ENCODE results near the gene MMRN2.

The MMRN2 gene

DNA sequence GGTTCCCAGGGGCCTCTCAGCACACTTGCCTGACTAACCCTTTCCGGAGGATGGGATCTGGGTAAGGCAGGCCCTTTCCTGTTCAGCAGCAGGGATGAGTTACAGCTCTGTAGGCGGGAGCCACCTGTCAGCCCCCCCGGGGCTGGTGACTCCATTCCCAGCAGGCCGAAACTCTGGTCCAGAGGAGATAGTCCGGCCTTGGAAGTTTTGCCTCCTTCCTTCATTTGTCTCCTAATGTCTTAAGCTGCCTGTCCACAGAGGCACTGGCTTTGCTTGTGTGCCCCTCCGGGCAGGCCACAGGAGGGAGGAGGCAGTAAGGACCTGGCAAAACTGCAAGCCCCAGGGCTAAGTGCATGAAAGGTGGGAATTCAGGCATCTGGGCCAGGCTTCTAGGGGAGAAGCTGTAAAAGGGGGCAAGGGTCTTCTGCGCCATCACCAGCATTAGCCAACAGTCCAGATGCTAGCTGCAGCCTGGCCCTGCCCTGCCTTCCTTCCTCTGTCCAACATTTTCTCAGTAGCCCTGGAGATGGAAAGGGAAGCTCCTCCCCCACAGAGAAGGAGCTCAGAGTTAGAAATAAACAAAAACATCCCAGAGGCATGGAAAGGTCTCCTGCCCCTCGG is 12.1 kb upstream of the MMRN2 start:
- DNase-seq (ENCODE audit: low read depth), result no peak

DNA sequence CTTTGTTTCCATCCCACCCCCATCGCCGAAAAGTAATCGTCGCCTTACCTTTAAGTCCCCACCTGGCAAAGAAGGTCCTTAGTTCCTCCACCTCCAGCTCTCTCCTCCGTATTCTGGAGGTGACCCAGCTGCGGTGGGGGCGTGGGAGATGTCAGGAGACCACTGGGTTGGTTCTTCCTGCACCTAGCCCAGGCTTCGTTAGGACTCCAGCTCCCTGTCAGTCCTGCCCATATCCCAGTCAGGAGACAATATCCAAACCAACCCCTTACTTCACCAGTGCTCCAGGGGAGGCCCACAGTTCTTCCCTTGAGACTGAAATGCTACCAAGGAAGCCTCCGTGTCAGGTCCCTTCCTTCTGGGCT is 11.6 kb upstream of the MMRN2 start:
- no peak for DNase-seq (ENCODE audit: low read depth)

DNA sequence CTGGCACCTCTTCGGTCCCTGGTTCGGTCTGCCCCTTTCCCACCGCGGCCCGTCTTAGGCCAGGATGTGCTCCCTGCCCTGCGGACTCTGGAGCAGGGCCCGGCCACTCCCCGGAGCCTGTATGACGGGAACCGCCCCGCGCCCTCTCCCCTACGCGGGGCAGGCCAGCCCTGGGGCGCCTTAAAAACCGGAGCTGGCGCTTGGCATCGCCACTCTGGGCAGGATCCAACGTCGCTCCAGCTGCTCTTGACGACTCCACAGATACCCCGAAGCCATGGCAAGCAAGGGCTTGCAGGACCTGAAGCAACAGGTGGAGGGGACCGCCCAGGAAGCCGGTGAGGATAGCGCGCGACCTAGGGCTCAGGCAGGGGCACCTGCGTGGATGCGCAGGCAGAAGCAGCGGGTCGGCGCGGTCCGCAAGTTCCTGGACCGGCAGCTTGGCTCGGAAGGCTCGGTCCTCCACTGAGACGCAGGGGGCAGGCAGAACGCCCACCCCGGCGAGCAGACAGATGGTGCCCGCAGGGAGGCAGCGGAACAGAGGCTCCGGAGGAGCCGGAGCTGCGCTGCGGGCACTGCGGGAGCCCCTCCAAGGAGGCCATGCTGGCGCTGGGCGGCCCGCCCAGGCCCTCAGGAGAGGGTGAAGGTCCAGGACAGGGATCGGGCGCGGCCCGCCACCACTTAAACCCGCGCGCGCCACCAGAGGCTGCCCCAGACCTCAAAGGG is 11.0 kb upstream of the MMRN2 start, which contains the start of gene ADIRF:
Gene ADIRF, plus strand, starts transcription at position 212 of the 723 bp plus-strand sequence. Its CDS starts 63 bp downstream, at position 275.
- no peak for DNase-seq (ENCODE audit: low read depth)

DNA sequence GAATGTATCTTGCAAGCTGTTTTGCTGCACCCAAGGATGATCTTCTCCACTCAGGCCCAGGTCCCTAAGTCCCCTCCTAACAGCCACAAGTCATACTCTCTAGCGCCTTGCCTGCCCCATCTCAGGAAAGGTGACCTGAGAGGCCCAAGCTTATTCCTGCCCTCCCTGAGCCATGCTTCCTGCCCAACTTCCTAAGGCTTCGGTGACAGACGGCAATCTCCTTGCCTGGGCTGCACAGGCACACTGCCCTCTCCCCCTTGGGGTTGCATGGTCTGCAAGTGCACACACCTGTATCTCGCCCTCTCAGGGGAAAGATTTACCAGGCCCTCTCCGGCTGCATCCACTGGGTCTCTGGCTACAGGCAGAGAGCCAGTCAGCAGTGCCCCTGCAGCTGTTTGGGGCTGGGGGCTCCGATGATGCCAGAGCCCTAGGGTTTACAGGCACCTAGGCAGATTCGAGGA is 10.1 kb upstream of the MMRN2 start:
- no peak for DNase-seq (ENCODE audit: low read depth)

DNA sequence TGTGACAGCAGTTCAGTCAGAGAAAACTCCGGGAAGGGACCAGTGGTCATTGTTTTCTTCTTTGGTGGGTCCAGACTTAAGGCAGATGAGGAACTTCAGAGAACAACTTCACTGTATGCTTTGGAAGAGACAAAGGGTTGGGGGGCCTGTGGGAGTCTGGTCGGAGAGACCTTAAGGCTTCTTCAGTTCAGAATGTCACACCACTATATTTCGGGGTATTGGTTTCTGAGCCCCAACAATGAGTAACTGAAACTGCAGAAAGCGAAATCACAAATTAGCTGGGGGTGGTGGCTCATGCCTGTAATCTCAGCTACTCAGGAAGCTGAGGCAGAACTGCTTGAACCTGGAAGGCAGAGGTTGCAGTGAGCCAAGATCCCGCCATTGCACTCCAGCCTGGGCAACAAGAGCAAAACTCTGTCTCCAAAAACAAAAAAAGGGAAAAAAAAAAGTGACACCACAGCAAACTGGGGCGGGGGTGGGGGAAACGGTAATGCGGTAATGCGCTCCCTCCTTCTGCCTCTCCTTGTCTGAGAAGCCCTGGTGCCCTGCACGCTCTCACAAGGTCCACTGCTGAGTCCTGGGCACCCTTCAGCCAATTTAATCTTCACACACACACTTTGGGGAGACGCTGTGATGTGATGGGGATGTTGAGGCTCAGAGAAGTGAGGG is 8.7 kb upstream of the MMRN2 start:
- no peak for DNase-seq (ENCODE audit: low read depth)

DNA sequence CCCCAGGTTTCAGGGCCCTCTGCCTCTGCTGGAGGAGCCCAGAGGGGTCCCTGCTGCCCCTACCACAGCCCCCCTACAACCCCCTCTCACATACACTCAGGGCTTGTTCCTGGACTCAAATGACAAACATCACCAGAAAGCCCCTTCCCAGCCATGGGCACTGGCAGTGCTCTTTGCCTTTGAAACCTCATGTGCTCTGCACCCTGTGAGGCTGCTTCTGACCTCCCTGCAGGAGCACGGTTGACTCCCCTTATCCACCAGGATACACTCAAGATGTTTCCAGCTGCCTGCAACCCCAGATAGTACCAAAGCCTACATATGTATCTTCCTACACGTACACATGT is 7.4 kb upstream of the MMRN2 start:
- no peak for DNase-seq (ENCODE audit: low read depth)

DNA sequence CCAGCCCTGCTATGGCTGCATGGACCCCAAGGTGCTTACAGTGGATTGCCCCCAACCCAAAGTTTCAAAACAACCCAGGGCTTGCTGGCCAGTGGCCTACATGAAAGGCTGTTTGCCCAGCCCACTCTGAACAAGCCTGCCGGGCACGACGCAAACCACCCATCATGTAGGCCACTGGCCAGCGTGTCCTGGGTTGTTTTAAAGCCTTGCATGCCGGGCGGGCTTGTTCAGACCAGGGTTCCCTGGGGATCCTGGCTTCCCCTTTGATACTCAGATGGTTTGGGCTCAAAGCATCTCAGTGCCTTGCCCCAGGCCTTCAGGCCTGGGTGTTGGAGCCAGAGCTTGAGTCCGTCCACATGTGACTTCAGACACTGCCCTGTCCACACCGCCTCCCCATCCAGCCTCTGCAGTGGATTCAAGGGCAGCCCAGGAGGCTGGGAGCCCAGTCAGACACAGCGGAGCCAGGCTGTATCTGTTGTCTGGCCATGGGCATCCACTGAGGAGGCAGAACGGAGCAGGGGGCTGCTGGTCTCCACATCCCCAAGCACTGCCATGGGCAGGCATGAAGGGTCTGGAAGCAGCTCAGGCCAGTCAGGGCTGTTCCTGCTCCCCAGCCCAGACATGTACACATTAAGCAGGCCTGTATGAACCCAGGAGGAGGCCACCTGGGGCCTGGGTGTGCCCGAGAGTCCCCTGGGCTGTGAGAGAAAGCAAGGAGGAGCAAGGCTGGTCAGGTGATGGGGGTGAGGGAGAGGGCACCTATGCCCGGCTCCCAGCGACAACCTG is 6.8 kb upstream of the MMRN2 start:
- no peak for DNase-seq (ENCODE audit: low read depth)

DNA sequence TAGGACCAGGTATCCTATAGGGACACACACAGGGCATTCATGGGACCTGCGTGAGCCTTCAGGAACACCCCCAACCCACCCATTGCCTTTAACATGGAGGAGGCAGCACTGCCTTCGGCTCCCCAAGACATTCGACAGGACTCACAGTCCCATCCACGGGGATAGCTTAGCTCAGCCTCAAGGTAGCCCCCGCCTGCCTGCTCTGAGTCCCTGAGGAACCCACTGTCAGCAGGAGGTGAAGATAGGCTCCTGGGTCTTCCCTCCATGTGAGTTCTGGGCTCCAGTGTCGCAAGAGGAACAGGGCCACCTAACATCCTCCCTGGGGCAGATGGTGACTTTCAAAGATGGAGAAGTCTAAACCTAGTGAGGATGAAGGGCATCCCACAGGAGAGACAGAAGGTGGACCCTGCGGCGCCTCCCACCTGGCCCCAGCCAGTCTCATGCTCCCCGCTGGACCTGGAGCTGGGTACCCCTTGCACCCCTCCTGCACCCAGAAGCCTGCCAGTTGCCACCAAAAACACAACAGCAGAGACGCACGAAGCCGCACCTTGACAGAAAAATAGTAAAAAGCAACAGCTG is 6.0 kb upstream of the MMRN2 start:
- no peak for DNase-seq (ENCODE audit: low read depth)

DNA sequence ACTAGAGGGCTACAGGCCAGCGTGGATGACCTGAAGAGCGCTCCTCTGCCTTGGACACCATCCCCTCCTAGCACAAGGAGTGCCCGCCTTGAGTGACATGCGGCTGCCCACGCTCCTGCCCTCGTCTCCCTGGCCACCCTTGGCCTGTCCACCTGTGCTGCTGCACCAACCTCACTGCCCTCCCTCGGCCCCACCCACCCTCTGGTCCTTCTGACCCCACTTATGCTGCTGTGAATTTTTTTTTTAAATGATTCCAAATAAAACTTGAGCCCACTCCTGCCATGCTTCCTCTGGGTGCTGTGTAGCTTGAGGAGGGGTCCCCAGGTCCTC is 5.5 kb upstream of the MMRN2 start:
- no peak for DNase-seq (ENCODE audit: low read depth)

DNA sequence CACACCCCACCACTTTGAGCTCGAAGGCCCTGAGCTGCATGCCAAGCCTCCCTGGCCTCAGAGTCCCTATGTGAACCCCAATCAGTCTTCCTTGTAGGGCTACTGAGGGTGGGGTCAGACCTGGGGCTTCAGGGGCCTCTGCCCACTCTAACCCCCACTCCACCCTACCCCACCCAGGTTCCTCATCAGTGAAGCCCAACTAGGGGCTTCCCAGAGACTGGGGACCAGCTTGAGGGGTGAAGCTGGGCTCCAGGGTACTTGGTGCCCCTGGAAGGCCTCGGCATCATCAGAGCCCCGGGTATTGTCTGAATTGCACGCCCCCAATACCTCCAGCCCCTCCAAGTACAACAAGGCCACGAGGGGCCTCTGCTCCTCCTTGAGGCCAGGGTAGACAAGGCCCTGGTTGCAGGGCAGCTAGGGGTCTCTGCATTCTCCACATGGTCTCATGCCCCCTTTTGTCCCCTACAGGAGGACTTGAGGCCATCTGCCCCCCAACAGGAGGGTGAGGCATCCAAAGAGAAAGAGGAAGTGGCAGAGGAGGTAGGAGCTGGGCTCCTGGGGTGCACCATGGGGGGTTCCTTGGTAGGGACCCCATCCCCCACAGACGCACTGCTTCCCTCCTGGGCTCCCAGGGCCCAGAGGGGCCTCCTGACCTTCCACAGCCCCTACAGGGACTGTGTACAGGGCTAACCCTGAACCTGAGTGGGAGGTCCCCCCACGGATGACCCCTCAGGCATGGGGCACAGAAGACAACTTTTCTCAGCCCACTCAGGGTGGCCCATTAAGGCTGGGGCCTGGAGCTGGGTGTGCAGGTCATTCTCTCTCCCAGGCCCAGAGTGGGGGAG is 4.9 kb upstream of the MMRN2 start:
- DNase-seq (ENCODE audit: low read depth), result no peak

DNA sequence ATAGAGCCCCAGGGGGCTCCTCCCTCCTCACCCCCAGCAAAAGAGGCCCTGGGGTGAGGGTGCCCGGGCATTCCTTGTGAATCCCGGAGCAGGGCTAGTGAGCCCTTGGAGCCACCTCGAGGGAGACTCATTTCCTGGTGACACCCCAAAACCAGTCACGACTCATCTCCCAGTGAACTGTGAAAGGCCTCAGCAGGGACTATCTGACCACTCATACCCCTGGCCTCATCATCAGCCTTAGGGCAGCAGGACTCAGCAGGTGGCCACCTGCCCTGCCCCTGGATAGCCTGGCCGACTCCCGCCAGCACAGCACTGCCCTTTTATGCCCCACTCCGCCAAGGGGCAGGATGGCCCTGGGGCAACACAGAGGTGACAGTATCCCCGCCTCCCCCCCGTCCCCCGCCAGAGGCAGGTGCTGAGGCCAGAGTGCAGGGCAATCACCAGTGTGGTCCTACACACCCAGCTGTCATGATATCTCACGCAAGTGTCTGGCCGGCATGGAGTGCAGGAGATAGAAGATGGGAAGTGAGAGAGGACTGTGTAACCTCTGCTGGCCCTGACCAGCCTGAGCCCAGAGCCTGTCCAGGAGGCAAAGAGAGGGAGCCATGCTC is 4.2 kb upstream of the MMRN2 start:
- no peak for DNase-seq (ENCODE audit: low read depth)

DNA sequence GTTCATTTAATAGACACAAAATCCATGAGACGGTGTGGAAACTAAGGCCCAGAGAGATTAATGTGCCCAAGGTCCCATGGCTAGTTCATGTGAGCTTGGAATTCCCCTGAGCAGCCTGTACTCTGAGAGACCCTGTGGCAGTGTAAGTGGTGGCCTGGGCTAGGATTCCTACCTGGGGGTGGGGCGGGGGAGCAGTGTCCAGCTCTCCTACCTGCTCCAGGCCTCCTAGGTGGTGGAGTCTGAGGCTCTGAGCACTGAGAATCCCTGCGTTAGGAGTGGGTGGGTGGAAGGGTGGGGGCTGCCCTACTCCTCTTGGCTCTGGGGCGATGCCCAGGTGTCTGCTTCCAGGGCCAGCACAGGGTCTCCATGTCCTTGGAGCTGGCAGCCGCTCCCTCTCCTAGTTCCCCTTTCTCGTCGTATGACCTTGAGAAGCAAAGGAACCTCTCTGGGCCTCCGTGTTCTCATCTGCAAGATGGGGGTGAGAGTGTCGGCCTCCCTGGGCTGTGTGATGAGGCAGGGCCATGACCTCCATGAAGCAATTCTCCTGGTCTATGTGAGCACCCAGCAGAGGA is 3.5 kb upstream of the MMRN2 start:
- DNase-seq (ENCODE audit: low read depth), result no peak

DNA sequence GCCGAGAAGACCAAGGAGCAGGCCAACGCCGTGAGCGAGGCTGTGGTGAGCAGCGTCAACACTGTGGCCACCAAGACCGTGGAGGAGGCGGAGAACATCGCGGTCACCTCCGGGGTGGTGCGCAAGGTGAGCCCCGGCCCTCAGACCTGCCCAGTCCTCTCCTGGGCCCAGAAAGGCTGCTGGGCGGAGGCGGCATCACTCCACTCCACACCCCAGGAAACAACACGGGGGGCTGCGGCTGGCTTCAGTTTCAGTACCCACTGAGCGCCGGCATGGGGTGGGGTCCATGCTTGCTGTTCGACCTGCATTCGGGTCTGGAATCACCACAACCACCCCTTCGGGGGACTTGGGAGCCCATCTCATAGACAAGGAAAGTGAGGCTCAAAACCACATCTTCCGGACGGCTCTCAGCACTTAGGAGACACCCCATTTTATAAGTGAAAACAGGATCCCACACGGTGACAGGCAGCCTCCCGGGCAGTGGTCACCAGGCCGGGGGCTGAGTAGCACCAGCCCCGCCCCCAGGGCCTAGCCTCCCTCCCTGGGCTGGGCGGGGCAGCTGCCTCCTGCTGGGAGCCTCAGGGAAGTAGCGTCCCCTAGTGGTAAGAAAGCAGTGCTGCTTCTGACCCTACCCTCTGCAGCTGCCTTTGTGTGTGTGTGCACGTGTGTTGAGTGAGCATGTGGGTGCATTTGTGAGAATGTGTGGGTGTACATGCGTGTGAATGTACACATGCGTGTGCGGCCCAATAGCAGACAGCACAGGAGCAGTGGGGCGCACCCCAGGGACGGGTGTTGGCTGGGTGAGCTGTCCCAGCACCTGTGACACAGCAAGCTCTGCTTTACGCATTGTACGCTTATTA is 2.8 kb upstream of the MMRN2 start:
- no peak for DNase-seq (ENCODE audit: low read depth)

DNA sequence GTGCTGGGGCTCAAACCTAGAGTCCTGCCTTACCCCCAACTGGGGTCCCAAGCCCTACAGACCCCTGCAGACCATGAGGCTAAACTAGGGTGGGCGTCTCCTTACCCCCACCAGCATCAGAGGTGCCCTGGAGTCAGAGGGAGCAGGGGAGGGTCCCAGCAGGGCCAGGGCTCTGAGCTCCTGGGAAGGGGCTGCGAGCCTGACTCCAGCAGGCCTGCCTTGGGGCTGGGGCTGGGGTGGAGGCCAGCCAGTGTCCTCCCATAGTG is 2.3 kb upstream of the MMRN2 start:
- no peak for DNase-seq (ENCODE audit: low read depth)

DNA sequence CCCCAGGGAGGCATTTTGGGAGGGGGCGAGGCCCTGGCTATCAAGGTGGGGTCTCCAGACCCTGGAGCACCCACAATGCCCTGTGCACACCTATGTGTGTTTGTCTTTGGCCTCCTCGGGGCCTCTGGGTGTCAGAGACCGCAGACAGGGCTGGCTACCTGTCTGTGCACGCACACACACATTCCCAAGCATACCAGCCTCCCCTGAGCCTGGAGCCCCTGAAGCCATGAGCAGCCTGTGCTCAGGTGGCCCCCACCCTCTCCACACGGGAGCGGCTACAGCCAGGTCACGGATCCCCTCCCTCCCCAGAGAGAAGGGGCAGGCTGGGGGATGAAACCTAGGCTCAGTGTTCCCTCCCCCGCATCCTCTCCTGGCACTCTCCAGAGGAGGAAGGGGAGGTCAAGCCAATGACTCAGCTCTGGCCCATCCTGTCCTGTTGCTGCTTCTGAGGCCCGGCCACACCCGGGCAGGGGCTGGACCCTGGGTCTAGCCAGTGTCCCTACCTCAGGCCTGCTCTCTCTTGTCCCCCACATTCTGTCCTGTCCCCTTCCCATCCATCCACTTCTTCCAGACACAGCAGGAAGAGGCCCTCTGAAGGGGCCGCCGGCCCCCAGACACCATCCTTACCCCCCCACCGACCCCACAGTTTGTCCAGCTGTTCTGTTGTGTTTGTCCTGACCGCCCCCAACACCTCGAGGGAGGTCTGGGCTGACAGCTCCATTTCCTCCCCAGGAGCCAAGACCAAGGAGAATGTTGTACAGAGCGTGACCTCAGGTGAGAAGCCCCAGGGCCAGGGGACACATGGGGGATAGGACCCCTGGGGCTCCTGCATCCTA is 1.7 kb upstream of the MMRN2 start:
- no peak for DNase-seq (ENCODE audit: low read depth)

DNA sequence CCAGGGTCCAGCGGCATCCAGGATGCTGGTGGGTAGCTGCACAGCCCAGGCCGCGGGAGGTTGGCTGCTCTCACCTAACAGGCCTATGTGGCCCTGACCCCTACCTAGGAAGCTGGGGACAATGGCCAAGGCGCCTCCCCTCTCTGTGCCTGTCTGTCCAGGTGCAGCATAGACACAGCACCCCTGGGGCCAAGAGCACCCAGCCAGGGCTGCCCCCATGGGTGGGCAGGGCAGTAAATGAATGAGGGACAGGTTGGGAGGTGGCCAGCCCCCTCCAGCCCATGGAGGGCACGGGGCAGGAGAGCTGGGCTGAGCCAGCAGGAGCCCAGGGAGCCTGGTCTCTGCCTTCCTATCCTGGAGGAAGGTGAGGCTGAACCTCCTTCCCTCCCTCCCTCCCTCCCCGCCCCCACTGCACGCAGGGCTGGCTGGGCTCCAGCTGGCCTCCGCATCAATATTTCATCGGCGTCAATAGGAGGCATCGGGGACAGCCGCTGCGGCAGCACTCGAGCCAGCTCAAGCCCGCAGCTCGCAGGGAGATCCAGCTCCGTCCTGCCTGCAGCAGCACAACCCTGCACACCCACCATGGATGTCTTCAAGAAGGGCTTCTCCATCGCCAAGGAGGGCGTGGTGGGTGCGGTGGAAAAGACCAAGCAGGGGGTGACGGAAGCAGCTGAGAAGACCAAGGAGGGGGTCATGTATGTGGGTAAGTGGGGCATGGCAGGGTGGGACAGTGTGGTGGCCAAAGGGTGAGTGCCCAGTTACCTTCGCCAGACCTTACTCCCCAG is 893 bp upstream of the MMRN2 start, which contains the start of gene SNCG:
Gene SNCG, plus strand, starts transcription at position 484 of the 785 bp plus-strand sequence. Its CDS starts 99 bp downstream, at position 583.
- no peak for DNase-seq (ENCODE audit: low read depth)

DNA sequence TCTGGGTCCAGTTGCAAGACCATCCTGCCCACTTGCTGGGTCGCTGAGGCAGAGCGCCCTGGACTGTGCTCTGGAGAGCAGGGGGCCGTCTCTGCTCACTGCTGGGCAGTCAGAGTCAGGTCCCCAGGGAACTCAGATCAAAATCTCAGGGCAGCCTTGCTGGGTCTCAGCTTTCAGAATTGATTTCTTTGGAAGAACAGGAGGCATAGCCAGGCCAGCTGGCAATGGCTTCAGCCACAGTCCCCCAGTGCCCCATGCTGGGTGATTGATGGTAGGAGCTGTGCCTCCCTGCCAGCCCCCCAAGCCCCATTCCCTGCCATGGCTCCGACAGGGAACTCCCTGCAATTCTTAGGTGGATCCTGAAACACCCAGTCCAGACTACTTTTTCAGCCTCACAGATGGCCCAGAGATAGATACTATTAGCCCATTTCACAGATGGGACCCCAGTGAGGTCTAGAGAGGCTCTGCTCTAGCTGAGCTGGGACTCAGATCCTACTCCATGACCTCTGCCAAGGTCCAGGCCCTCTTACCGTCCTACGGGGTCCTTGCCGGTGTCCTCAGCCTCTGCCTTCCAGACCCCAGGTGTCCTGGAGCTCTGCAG is 467 bp downstream of the MMRN2 start:
- no peak for DNase-seq (ENCODE audit: low read depth)
